ENCODE measurements around the gene MNT.

Gene MNT

DNA sequence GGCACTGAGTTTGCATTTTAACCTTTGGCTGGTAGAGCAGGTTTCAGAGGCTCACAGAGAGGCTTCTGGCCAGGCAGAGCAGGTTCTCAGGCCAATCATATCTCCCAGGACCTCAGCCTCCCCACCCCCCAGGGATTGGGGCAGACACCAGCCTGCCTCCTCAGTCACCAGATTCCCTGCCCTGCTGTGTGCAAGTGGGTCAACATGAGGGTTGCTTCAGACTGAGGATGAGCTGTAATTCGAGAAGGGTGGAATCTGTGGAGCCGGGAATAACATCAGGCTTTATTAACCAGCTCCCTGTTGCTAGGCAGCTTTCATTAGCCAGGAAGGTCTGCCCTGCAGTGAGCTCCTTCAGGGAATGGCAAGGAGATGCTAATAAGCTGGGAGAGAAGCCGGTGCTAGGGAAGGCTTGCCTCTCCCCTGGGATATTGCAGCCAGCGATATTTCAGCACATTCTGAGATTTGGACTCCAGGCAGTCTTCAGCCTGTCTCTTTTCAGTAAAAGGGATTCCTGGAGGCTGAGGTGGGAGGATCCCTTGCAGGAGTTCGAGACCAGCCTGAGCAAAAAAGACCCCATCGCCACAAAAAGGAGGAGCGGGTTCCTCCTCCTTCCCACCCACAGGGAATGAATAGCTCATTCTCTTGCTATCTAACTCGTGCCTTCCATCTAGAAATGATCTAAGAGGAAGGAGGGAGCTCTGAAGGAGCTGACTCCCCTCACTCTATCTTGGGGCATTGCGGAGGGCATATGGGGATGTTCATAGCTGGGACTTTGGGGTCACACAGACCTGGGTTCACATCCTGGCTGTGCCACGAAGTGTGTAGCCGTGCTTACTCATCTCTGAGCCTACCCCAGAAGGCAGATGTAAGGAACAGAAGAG, 52.8 kb downstream of the MNT start:
- Histone ChIP-seq H3K4me3 (ENCODE audit: insufficient read depth, low read depth, low read length) (peak overlapping the region; percentile 29), H3K36me3 (ENCODE audit: control insufficient read depth, insufficient read depth, low read length) (no peaks in the 10 kb centered on the region), H3K27me3 (ENCODE audit: control insufficient read depth, insufficient read depth, low read length, poor library complexity, severe bottlenecking) (no peaks in the 10 kb centered on the region), H3K9me3 (ENCODE audit: control insufficient read depth, low read length) (no peaks in the 10 kb centered on the region), H3K27ac (ENCODE audit: insufficient read depth, low read depth, low read length, poor library complexity, severe bottlenecking) (peak overlapping the region; percentile 97), H3K4me1 (ENCODE audit: control insufficient read depth, insufficient read depth, low read length) (peaks cover 29% of the 10 kb centered on the region)
- 19 to 20% methylated on average over 11 of the region's 11 CpGs for WGBS, 2 experiments

DNA sequence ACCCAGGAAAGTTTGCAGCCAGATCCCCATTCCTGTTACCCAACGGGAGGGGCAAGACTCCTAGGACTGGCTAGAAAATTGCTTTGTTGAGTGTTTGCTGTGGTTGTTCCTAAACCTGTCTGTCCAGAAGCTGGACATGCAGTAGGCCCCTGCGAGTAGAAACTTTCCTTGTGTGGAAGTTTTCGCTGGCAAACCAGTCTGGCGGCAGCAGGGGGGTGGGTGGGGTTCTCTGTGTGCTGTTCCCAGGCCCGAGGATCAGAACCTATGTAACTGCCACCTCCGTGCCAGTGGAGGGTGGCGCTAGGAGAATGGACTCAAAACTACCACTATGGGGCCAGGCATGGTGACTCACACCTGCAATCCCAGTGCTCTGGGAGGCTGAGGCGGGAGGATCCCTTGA, 54.4 kb downstream of the MNT start:
- H3K4me3 ChIP-seq (ENCODE audit: insufficient read depth, low read depth, low read length): no peak overlapping the region
- WGBS, 2 experiments: 94 to 96% methylated on average over 8 of the region's 8 CpGs
- H3K36me3 ChIP-seq (ENCODE audit: control insufficient read depth, insufficient read depth, low read length): no peaks in the 10 kb centered on the region
- H3K27ac ChIP-seq (ENCODE audit: insufficient read depth, low read depth, low read length, poor library complexity, severe bottlenecking): no peak overlapping the region
- H3K4me1 ChIP-seq (ENCODE audit: control insufficient read depth, insufficient read depth, low read length): peaks cover 21% of the 10 kb centered on the region
- H3K9me3 ChIP-seq (ENCODE audit: control insufficient read depth, low read length): no peaks in the 10 kb centered on the region
- H3K27me3 ChIP-seq (ENCODE audit: control insufficient read depth, insufficient read depth, low read length, poor library complexity, severe bottlenecking): no peaks in the 10 kb centered on the region

DNA sequence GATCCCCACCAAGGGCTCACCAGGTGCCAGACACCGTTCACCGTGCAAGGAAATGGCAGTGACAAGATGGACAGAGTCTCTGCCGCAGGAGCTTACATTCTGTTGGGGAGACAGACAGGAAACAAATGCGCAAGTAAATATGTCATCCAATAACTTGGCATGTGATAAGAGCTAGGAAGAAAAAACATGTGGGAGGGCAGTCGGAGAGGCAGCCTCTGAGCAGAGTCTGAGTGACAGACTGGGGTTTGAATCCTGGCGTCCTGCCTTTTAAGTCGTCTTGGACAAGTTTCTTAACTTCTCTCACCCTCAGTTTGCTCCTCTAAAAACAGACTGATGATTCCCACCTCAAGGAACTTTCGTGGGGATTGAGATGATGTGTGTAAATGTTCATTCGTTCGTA, 56.3 kb downstream of the MNT start:
- no peaks in the 10 kb centered on the region for H3K9me3 ChIP-seq (ENCODE audit: control insufficient read depth, low read length)
- peaks cover 17% of the 10 kb centered on the region for H3K4me1 ChIP-seq (ENCODE audit: control insufficient read depth, insufficient read depth, low read length)
- 95 to 98% methylated on average over 10 of the region's 10 CpGs for WGBS, 2 experiments
- no peak overlapping the region for H3K27ac ChIP-seq (ENCODE audit: insufficient read depth, low read depth, low read length, poor library complexity, severe bottlenecking)
- H3K36me3 ChIP-seq (ENCODE audit: control insufficient read depth, insufficient read depth, low read length): no peaks in the 10 kb centered on the region
- H3K4me3 ChIP-seq (ENCODE audit: insufficient read depth, low read depth, low read length): no peak overlapping the region
- no peaks in the 10 kb centered on the region for H3K27me3 ChIP-seq (ENCODE audit: control insufficient read depth, insufficient read depth, low read length, poor library complexity, severe bottlenecking)

DNA sequence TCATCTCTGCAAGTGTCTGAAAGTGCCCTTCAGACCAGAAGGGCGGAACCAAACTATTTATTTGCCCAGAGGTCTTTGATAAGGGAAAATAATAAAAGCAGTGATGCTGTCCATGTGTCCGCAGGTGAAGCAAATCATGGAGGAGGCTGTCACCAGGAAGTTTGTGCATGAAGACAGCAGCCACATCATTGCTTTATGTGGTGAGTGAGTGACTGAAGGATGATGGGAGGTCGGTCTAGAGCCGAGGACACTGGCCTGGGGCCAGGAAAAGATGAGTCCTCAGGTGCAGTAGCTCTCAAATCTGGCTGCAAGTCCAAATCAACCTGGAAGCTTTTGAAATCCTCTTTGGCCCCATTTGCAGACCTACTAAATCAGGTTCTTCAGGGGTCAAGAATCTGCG, 57.4 kb downstream of the MNT start:
- Histone ChIP-seq H3K9me3 (ENCODE audit: control insufficient read depth, low read length) (no peaks in the 10 kb centered on the region), H3K4me3 (ENCODE audit: insufficient read depth, low read depth, low read length) (no peak overlapping the region), H3K4me1 (ENCODE audit: control insufficient read depth, insufficient read depth, low read length) (peaks cover 13% of the 10 kb centered on the region), H3K27ac (ENCODE audit: insufficient read depth, low read depth, low read length, poor library complexity, severe bottlenecking) (no peak overlapping the region), H3K36me3 (ENCODE audit: control insufficient read depth, insufficient read depth, low read length) (no peaks in the 10 kb centered on the region), H3K27me3 (ENCODE audit: control insufficient read depth, insufficient read depth, low read length, poor library complexity, severe bottlenecking) (no peaks in the 10 kb centered on the region)
- 90 to 92% methylated on average over 5 of the region's 5 CpGs for WGBS, 2 experiments

DNA sequence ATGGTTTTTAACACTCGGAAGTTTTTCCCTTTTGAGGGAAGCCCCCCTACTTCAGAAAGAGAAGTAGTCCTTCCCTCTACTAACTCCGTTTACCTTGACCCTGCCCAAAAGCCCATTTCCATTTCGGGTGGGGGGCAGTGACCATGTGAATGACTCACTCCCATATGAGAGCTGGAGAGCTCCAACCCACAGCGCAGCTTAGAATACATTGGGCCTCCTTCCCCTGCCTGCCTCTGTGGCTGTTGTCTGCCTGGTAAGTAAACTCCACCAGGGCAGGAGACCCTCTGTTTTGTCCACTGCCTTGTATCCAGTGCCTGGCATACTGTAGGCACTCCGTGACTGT, 62.6 kb downstream of the MNT start:
- no peaks in the 10 kb centered on the region for H3K9me3 ChIP-seq (ENCODE audit: control insufficient read depth, low read length)
- no peak overlapping the region for H3K27ac ChIP-seq (ENCODE audit: insufficient read depth, low read depth, low read length, poor library complexity, severe bottlenecking)
- H3K4me1 ChIP-seq (ENCODE audit: control insufficient read depth, insufficient read depth, low read length): peaks cover 7% of the 10 kb centered on the region
- WGBS, 2 experiments: 17 to 23% methylated on average over 5 of the region's 5 CpGs
- H3K27me3 ChIP-seq (ENCODE audit: control insufficient read depth, insufficient read depth, low read length, poor library complexity, severe bottlenecking): no peaks in the 10 kb centered on the region
- peak overlapping the region; percentile 99 for H3K4me3 ChIP-seq (ENCODE audit: insufficient read depth, low read depth, low read length)
- H3K36me3 ChIP-seq (ENCODE audit: control insufficient read depth, insufficient read depth, low read length): peaks cover 19% of the 10 kb centered on the region

DNA sequence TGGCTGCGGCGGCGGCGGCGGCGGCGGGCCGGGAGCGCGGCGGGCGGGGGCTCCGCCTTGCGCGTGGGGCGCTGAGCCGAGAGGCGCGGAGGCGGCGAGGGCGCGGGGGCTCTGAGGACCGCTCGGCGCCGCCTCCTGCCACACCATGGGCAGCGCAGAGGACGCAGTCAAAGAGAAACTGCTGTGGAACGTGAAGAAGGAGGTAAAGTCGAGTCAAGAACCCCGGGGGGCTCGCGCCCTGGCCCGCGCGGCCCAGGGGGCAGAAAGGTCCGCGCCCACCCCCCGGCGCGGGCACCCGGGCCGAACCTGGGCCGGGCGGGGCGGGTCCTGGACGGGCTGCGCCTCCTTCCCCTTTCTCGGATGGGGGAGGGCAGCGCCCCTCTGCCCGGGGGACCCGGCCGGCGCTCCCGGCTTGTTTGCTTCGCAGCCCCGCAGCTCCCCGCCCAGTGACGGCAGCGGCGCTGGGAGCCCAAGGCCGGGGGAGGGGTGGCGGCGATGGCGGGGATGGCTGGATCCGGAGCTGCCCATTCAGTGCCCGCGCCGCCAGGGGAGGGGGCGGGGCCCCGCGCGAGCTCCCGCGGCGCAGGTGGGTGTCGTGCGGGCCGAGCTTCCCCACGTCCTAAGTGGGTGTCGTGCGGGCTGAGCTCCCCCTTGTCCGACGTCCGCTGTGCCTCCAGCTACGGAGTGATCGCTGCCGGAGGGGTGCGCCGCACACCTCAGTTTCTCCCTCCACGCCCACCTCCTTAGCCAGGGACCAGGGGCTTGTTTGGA, 63.1 kb downstream of the MNT start:
- Histone ChIP-seq H3K4me3 (ENCODE audit: insufficient read depth, low read depth, low read length) (peak overlapping the region; percentile 99), H3K36me3 (ENCODE audit: control insufficient read depth, insufficient read depth, low read length) (peaks cover 25% of the 10 kb centered on the region), H3K27ac (ENCODE audit: insufficient read depth, low read depth, low read length, poor library complexity, severe bottlenecking) (no peak overlapping the region), H3K4me1 (ENCODE audit: control insufficient read depth, insufficient read depth, low read length) (peaks cover 7% of the 10 kb centered on the region), H3K27me3 (ENCODE audit: control insufficient read depth, insufficient read depth, low read length, poor library complexity, severe bottlenecking) (no peaks in the 10 kb centered on the region), H3K9me3 (ENCODE audit: control insufficient read depth, low read length) (no peaks in the 10 kb centered on the region)
- WGBS, 2 experiments: 0 to 1% methylated on average over 92 of the region's 92 CpGs

DNA sequence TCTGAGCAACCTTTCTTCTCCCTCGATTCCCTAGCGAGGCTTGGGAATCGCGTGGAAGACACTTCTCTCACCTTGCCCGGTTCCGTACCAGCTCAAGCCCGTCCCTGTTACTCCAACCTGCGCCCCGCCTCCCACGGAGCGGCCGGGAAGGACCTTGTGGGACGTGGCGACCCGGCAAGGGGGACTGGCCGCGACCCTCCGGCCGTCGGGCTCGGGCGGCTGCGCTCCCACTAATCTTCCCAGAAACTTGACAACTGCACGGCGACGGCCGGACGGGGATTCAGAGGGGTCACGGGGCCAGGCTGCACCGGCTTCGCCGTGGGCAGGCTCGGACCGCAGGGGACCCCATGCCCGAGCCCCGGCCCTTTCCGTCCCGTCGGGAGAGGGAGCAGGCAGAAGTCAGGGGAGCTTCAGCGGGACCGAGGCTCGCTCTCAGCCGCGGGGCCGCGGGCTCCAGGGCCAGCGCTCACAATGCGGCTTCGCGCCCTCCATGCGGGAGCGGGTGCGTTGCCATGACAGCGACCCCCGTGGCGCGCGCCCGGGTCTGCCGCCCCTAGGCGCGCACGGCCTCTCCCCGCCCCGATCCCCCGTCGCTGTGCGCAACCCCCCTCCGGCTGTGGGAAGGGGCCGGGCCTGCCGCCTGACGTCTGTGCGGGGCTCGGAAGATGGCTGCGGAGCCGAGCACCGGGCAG, 63.9 kb downstream of the MNT start, which contains the start of gene SGSM2:
Gene SGSM2 (plus strand): TSS at position 650 of the 692 bp plus-strand sequence. CDS start 188 bp downstream, outside the sequence.
- WGBS, 2 experiments: 1% methylated on average over 77 of the region's 77 CpGs
- H3K9me3 ChIP-seq (ENCODE audit: control insufficient read depth, low read length): no peaks in the 10 kb centered on the region
- H3K4me1 ChIP-seq (ENCODE audit: control insufficient read depth, insufficient read depth, low read length): peaks cover 7% of the 10 kb centered on the region
- H3K27me3 ChIP-seq (ENCODE audit: control insufficient read depth, insufficient read depth, low read length, poor library complexity, severe bottlenecking): no peaks in the 10 kb centered on the region
- H3K4me3 ChIP-seq (ENCODE audit: insufficient read depth, low read depth, low read length): peak within 1 kb of the TSS; percentile 99
- H3K27ac ChIP-seq (ENCODE audit: insufficient read depth, low read depth, low read length, poor library complexity, severe bottlenecking): peak within 1 kb of the TSS; percentile 79
- peaks cover 28% of the 10 kb centered on the region for H3K36me3 ChIP-seq (ENCODE audit: control insufficient read depth, insufficient read depth, low read length)

DNA sequence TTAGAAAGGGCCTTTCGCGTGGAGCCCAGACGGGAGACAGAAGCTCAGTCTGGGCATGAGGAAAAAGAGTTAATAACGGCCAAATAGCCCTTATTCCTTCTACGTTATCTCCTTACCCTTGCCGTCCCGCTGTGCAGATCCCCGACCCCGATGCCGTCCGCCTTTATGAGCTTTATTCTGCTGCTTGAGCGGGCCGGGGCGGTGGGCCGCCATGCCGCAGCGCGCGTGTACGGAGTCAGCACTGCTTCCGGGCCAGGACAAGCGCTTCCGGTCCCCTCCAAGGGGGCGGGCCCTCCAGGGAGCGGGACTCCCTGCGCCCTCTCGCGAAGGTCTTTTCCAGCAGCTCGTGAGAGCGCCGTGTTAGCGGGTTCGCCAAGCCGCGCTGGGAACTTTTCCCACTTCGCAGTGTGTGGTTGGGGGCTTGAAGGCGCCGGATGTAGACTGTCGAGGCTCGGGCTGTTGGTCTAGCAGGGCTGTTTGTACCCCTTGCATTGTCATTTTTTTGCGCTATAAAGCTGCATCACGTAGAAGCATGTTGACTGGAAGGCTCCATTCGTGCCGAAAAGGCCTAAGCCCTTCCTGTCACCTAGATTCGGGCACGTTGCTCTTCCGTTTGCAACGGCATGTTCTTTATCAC, 64.5 kb downstream of the MNT start, which contains the start of gene TSR1:
Gene TSR1 (minus strand): TSS at position 243 of the 637 bp plus-strand sequence. CDS start 30 bp downstream, at position 213.
- Histone ChIP-seq H3K9me3 (ENCODE audit: control insufficient read depth, low read length) (no peaks in the 10 kb centered on the region), H3K4me3 (ENCODE audit: insufficient read depth, low read depth, low read length) (peak within 1 kb of the TSS; percentile 99), H3K27ac (ENCODE audit: insufficient read depth, low read depth, low read length, poor library complexity, severe bottlenecking) (peak within 1 kb of the TSS; percentile 79), H3K4me1 (ENCODE audit: control insufficient read depth, insufficient read depth, low read length) (peaks cover 7% of the 10 kb centered on the region), H3K36me3 (ENCODE audit: control insufficient read depth, insufficient read depth, low read length) (peaks cover 34% of the 10 kb centered on the region), H3K27me3 (ENCODE audit: control insufficient read depth, insufficient read depth, low read length, poor library complexity, severe bottlenecking) (no peaks in the 10 kb centered on the region)
- WGBS, 2 experiments: 1% methylated on average over 48 of the region's 48 CpGs

DNA sequence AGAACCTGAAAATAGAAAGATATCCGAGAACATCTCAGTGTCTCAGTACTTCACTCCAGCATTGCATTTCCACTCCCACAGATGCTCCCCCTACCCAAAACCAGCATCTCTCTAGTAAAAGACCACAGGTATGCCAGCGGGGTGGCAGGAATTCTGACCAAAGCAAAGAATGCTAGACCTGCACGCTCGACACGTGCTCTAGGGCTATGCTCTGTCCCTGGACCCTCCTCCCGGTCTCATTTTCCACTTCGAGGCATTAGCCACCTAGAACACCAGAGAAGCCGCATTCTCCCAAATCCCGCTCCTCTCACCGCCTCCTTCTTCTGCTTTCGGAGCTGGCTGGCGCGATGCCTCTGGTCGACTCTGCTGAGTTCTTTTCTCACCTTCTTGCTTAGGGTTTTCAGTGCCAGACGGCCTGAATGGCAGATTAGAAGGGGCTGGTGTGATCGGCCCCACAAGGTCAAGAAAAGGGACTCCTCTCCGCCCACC, 65.1 kb downstream of the MNT start:
- H3K4me1 ChIP-seq (ENCODE audit: control insufficient read depth, insufficient read depth, low read length): peaks cover 7% of the 10 kb centered on the region
- no peaks in the 10 kb centered on the region for H3K27me3 ChIP-seq (ENCODE audit: control insufficient read depth, insufficient read depth, low read length, poor library complexity, severe bottlenecking)
- peak overlapping the region; percentile 99 for H3K4me3 ChIP-seq (ENCODE audit: insufficient read depth, low read depth, low read length)
- no peak overlapping the region for H3K27ac ChIP-seq (ENCODE audit: insufficient read depth, low read depth, low read length, poor library complexity, severe bottlenecking)
- H3K9me3 ChIP-seq (ENCODE audit: control insufficient read depth, low read length): no peaks in the 10 kb centered on the region
- 3 to 4% methylated on average over 17 of the region's 17 CpGs for WGBS, 2 experiments
- peaks cover 40% of the 10 kb centered on the region for H3K36me3 ChIP-seq (ENCODE audit: control insufficient read depth, insufficient read depth, low read length)

Measured in ectodermal cell (in vitro differentiated cells).